NCI-H146 treated with DMSO at 0.1 percent for 48 hours (cell line): Measurements from ENCODE around the gene SMAD3.
"Not testable (repeated sequence)": the region's sequence is repeated elsewhere in the genome, so short reads cannot be mapped to it uniquely, and the experiment has no call there.

Source experiments
- DNase-seq: peaks from one replicate; lab custom pipeline; 2025; ENCODE audit not compliant: unreplicated experiment; lab: John Stamatoyannopoulos, UW

SMAD3 gene

DNA sequence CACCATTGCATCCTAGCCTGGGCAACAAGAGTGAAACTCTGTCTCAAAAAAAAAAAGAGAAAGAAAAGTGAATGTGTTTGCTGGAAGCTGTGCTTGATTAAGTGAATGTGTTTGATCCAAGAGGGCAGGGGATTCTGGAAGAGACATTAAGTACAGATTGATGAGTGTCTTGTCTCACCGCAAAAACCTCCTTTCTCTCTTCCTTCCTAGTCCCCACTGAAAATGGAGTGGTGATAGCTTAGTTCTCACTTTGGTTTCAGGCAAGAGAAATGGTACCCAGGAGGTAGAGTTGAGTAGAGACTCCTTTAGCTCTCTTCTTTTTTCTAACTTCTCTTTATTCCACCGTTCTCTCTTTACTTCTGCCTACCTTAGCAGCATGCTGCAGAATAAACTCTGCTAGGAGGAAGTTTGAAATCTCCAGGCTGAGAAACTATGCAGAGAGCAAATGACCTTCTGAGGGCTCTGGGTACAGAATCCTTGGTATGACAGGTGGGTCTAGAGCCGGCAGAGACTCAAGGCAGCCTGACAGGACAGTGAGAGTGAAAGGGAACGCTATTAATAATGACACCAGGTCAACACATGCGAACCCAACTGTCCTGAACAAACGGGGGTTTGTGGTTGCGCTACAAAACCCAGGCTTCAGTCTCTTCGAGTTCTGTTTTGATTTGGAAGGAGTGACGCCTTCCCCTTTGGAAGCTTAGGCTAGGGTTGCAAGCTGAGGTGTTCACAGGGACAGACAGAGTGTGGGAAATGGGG lies 74.9 kb downstream of the SMAD3 start:
- DNase-seq, result no peak

DNA sequence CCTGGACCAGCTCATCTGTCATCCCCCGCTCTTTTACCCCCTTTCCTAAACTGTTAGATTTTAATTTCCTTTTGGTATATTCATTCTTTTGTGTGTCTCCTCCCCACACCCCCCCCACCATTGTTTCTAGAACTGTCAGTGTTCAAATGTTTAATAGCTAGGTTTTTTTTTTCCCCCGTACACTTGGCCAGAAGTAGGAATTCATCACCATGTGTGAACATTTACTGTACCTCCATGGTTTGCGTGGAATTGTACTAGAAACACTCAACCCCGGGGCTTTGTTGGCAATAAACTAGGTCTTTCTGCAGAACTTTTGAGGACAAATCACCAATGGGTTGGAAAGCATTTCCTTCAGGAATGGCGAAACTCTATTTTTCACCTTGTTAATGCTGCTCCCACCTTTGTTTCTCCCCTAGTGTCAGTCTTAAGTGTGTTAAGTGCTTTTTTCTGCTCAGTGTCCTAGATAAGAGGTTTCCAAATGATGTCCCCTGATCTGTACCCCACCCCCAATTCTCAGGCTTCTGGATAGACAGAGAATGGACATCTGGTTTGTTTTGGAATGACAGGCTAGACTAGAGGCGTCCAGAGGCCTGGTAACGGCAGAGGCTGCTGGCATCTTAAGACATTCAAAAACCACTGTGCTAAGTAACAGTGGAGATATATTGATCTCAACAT lies 76.8 kb downstream of the SMAD3 start:
- no peak for DNase-seq

DNA sequence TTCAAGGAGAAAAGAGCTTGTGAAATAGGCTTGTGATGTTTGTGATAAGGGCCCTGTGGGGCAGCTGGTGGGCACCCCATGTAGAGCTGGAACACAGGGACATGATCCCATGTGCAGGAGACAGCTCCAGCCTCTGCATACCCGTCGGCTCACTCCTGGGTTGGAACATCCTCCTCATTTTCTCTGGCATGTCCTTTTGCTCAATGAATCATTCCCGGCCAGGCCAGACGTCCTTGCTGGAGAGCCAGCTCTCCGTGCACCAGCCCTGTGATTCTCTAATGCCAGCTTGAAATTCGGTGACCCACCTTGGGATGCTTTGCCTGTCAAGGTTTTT lies 77.3 kb downstream of the SMAD3 start:
- no peak for DNase-seq

DNA sequence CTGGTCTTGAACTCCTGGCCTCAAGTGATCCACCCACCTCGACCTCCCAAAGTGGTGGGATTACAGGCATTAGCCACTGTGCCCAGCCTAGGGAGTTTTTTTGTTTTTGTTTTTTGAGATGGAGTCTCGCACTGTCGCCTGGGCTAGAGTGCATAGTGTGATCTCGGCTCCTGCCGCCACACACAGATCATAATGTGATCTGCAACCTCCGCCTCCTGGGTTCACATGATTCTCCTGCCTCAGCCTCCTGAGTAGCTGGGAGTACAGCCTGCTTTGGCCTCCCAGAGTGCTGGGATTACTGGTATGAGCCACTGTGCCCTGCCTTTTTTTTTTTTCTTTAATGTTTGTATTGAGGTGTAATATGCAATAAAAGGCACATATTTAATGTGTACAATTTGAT lies 78.2 kb downstream of the SMAD3 start:
- no peak for DNase-seq

DNA sequence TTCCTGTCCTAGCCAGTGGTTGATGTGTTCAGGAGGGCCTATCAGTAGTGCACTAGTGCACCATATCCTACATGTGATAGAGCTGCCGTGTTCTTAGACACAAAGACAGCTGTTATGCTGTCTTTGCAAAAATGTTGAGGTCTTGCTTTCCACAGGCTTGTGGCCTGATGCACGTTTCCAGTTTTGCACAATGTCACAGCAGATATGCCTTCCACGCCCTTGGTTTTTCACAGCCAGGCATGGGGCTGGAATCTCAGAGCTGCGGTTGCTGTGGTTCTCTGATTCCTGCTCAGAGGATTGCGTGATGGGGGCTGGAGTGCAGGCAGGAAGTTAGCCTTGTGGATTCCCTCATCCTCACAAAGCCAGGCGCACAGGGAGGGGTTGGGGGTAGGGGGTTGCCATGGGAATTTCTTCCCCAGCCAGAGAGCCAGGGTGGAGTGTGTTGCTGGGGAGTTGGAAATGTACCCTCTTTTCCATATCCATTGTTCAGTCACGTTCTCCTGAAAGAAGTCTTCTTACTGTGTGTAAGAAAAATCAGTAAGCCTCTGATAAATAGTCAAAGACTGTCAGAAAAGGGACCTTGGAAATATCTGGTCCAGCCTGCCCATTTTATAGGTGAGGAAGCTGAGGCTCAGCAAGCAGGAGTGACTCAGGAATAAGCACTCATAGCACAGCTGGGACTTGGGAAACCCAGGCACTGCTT lies 79.4 kb downstream of the SMAD3 start:
- DNase-seq, result no peak

DNA sequence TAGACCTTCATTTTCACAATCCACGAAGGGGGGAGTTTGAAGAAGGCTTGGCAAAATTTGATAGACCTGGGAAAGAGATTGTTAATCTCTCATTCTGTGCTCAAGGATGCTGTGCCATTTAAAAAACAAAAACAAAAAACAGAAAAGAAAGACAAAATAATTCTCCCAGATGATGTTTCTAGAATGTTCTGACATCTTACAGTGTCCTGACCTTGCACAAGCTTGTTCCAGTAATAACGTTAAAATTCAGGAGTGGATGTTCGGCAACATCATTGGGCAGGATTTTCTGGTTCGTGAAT lies 79.9 kb downstream of the SMAD3 start:
- DNase-seq, result no peak

DNA sequence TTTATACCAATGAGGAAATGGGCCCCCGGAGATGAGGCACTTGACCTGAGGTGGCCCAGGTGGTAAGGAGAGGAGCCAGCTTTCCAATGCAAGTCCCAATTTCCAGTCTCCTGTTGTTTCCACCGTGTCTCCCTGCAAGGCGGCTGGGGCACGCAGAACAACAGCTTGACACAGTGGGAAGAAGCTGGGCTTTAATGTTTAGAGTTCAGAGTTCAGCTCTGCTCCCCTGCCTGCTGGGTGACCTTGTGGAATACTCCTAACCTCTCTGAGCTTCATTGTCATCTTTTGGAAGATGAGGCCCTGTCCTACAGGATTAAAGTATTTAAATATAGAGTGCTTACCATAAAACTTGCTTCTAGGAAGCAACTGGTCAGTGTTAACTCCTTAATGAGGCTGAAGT lies 80.3 kb downstream of the SMAD3 start:
- no peak for DNase-seq

DNA sequence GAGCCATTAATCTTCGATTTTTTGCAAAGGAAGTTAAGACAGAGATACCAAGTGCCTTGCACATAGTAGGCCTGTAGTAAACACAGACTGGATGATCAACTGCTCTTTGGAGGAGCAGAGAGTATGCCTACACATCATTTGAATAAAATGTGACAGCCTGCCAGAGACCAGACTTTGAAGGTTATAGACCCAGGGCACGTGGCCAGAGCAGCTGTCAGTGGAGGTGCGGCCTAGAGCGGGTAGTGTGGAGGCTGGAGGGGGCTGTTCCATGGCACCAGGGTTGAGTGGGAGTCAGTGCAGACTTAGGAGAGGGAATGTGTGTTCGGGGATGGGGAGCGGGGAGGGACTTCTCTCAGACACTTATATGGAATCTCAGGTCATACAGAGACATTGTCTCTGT lies 80.8 kb downstream of the SMAD3 start:
- no peak for DNase-seq

DNA sequence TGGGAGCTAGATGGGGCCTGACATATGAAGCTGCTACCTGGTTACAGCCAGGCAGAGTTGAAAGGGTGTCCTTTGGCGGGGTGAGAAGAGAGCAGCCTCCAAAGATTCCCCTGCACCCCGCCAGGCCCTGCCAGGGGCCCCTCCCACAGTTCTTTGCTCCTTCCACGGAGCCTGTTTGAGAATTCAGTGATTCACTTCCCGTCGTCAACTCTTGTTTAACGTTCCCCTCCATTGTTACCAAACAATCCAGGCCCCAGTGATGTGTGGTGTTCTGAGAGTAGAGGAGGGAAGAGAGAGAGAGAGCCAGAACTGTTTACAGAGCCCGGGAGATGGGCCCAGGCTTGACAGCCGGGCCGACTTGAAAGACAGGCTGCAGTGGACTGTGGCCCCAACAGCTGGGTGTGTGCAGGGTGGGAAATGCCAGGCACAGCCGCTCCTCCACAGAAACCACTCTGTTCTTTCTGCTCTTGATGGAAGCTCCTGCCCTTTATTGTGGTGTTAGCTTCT lies 81.5 kb downstream of the SMAD3 start:
- no peak for DNase-seq

DNA sequence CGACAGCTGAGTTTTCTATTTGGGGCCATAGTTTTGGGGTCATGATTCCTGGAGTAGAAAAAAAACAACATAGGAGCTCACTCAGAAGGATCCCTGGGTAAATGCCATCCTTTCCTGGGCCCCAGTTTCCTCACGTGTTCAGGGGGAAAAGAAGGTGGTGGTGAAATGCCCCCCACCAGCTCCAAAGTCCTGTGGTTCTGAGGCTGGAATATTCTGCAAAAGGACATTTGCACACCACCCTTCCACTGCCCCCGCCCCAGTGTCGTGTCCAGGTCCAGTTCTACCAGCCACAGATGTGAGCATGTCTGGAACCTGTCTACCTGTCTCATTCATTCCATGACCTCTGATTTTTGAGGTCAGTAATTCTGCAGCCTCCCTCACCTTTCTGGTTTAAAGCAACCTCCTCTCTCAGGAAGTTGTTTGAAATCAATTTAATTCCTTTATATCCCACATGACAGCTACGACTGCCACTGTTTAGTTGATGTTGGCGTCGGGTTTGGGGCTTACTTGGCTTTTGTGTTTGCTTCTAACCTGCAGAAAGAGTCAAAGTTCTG lies 82.1 kb downstream of the SMAD3 start:
- no peak for DNase-seq

DNA sequence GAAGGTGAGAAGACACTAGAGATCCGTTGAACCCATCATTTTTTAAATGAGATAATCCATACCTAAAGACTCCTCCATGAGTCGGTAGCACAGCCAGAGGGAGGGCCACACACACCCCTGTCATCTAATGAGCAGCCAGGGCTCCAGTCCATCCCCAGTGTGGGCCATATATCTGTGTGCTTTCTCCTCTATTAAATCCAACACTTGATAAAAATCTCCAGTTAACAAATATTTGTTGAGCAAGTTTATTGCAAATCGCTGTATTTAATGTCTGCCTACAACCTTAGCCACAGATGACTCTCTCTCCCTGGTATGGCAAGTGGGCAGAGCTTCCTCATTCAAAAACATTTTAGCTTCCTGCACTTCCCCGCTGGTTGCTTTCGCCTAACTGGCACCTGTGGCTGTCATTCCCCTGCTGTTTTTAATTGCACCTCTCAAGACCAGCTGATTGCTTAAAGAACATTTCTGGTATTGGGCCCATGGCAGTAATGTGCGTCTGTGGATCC lies 82.8 kb downstream of the SMAD3 start:
- peak; percentile 28 for DNase-seq

DNA sequence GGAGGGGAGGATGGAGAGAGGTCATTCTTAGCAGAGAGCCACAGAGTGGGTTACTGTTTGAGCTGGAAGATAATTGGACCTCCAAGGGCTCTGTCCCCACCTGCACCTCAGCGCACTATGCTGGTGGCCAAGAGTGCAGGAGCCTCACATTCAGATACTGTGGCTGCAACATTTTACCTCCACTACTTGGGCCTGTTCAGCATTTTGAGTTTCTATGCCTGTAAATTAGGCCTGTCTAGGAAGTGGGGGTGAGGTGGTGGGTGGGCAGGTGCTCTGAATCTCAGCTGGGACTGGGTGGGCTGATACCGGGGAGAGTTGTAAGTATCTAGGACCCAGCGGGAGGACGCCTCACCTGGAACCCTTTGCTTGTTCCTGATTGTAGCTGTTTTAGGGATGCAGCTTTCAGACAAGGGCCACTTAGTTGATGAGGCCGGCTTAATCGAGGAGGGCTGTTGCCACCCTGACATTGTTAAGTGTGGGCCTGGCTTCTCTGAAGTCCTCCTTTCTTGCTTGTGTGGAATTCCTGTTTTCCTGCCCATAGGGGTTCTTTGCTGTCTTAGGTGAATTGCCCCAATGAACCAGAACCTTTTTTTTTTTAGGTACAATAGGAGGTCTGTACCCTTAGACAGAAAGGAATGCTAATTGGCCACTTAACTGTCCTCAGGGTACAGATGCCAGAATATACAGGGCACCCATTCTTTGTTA lies 83.8 kb downstream of the SMAD3 start:
- DNase-seq, result no peak

DNA sequence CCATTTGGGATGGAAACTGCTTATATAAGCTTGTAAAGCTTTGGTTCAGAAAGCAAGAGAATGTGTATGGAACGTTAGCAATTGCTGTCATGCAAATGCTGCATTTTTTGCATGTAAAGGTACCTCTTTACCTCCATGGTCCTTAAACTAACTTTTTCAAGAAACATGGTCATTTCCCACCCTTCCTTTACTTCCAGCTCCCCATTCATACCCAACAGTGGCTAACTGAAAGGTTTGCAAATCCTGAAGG lies 84.3 kb downstream of the SMAD3 start:
- no peak for DNase-seq

DNA sequence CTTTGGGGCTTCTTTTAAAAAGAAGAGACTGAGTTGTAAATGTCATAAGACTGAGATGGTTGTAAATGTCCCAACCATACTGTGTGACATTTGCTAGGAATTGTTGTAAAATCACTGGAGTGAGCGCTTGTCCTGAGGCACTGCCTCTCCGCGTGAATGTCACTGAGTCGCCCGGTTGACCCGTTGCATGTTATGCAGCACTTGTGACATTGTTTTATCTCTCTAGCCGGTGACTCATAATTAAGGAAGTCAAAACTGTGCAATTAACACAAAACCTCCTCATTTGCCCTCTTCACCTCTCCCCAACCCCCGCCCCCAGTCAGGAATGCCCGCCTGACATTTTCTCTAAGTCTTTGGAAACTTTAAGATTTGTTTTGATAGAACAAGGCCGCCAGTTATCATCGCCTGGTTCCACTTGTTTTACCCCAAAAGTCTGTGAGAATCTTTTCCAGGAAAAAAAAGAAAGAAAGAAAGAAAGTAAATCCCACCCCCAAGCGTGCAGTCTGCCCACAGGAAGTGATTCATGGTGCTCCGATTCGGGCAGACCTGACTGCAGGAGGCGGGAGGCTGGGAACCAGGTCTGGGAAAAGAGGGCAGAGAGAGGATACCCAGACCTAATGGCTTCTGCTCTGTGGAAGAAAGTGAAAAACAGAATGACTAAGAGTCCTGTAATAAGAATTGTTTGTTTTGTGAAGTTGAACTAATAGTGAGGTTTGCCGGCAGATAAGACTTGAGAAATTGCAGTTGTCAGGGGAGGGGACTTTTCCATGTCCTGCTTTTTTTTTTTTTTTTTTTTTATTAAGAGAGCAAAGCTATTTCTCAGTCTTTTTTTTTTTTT lies 84.8 kb downstream of the SMAD3 start:
- DNase-seq, result no peak

DNA sequence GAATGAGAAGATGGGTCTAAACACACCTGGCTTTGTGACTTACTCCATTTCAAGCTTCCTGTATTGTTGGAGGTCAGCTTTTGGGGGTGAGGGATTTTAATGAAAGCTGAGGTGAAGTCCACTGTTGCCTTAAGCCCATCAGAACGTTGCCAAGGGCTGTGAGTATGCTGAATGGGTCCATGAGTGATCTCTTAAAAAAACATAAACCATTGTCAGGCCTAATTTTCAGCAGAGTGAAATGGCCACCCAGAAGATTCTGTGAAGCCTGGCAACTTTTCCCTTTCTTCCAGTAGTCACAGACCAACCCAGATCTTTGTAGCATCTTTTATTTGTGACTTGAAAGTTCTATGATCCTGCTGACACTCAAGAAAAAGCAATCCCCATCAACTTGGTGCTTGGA lies 87.0 kb downstream of the SMAD3 start:
- no peak for DNase-seq

DNA sequence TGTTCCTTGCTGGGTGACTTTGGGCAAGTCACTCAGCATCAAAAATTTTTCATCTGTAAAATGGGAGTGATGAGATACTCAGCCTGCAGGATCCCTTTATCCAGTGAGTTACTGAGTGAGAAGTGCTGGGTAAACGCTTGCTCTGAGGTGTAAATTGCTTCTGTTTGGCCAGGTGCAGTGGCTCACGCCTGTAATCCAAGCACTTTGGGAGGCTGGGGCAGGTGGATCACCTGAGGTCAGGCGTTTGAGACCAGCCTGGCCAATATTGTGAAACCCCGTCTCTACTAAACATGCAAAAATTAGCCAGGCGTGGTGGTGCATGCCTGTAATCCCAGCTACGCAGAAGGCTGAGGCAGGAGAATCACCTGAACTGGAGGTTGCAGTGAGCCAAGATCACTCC lies 87.6 kb downstream of the SMAD3 start:
- not testable (repeated sequence) for DNase-seq

DNA sequence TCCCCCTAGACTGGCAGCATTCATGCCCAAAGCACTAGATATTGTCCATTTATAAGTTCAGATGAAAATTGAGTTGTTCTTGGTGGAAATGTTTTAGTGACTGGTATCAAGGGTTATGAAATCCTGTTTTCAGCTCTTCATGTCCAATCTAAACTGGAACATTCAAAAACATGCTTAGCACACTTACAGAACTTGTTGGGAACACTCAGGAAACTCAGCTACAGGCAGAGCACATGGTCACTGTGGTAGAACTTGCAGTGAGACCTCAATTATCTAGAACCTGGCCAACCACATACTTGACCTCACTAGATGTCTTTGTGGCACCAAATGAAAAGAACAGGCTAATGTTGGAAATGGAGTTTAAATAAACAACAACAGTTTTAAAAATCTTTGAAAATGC lies 88.8 kb downstream of the SMAD3 start:
- no peak for DNase-seq

DNA sequence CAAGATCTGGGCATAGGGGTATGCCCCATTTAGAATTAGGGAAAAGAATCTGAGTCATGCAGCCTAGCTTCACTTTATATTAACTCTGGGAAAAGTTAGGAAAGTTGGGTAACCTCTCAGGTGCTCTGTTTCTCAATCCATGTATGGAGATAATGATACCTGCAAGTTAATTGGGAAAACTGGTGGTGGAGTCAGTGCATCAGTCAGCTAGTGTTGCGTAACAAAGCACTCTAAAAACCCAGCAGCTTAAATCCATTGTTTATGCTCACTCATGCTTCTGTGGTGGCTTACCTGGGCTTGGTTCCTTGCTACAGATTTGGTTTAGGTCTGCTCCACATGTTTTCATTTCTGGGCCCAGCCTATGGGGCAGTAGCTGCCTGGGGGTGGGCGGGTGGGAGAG lies 91.0 kb downstream of the SMAD3 start:
- no peak for DNase-seq

DNA sequence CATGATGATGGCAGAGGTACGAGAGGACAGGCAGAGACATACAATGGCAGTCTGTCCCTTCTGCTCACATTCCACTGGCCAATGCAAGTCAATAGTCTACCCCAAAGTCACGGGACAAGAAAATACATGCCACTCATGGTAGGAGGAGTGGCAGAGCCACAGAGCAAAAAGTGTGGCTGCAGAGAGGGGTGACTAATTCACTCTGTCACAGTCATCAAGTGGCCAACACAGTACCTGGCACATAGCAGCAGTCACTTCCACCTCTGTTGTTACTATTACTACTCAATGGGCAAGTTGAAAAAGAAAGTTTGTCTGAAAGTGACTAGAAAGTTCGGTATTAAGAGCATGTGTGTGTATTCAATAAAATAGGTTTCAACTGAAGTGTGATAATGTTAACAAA lies 91.4 kb downstream of the SMAD3 start:
- DNase-seq, result no peak

DNA sequence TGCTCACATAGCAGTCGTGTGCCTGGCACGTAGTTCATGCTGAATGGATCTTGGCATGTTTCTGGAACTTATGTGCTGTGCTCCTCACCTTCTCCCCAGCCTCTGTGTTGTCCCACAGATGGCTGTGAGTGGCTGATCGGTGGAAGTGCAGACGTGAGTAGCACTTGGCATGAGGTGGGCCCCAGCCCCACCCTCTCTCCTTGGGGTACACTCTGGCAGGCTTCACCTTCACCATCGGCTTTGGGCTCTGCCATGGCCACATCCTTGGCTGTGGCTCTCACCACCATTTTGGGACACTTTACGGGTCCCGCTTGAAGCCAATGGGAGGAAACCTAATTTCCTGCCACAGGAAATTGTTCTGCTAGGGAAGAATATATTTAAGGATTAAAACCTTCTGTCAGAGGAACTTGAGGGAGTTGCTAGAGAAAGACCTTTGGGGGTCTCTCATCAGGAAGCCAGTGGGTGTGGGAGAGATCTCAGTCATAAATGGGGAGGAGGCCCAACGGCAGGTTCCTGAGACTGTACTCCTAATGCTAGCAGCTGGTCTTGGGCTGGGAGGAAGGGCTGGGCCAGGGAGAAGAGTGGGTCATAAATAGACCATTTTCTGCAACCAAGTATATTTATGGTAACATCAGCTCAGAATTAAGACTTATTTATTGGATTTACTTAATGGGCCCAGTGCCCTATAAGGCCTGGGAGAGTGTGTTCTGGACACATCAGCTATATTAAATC lies 92.3 kb downstream of the SMAD3 start:
- DNase-seq, result no peak
